GM12878 (cell line): ENCODE measurements around the gene PALLD. TPM values are rescaled to one million over a fixed set of nuclear protein-coding genes. Genes with fewer than 3 reads are reported as not detected.

Source experiments
- ATAC-seq: fragments of 200-7000 bp; cut with Tn5 transposase; 3 replicates; pipeline ENCODE4 v1.9.1; 2020; ENCODE audit warnings: mild to moderate bottlenecking, moderate library complexity
- BruUV-seq: library from RNA; stranded (reverse); fragments of 400-500 nt; replicated peaks from 2 replicates; lab custom pipeline; 2021; lab: Mats Ljungman, UMichigan
- CTCF ChIA-PET: fragments of 300-600 bp; sonication (Branson Sonifier 250); formaldehyde crosslinking; extraction: SDS; loops from one replicate; lab custom pipeline; 2021; ENCODE audit warnings: inconsistent platforms; lab: Yijun Ruan, JAX
- POLR2A ChIA-PET: fragments of 350-600 bp; formaldehyde crosslinking; extraction: SDS; loops from one replicate; lab custom pipeline; 2021; ENCODE audit warnings: inconsistent platforms; lab: Charles Lee
- RAD21 ChIA-PET: fragments of 300-600 bp; sonication (Branson Sonifier 250); formaldehyde crosslinking; loops from one replicate; lab custom pipeline; 2023; ENCODE audit warnings: antibody characterized with exemption; ENCODE audit not compliant: unreplicated experiment; lab: Charles Lee
- SMC1A ChIA-PET: fragments of 300-600 bp; sonication (Branson Sonifier 250); formaldehyde crosslinking; loops from one replicate; lab custom pipeline; 2023; ENCODE audit not compliant: unreplicated experiment, uncharacterized antibody; lab: Charles Lee
- DNase-seq: peaks from one replicate; pipeline ENCODE4 v3.0.0-alpha.2; 2011; ENCODE audit warnings: low read depth, low spot score
- FAIRE-seq: peaks from 3 replicates; lab custom pipeline; 2011; peaks lifted over from hg19 to GRCh38; lab: Jason Lieb, UNC
- H2AFZ ChIP-seq: 2 replicates; pipeline ENCODE4 v1.6.0; 2011; ENCODE audit warnings: low read depth, low read length, control low read depth; ENCODE audit not compliant: control insufficient read depth
- H3K27ac ChIP-seq: 2 replicates; pipeline ENCODE4 v1.5.1; 2011; ENCODE audit warnings: control low read depth; ENCODE audit not compliant: control insufficient read depth, insufficient read depth
- H3K27me3 ChIP-seq, 2 experiments: replicated peaks in 1 of 2; 2 replicates each; pipeline versions ENCODE4 v1.6.0 to v1.6.1; 2011; ENCODE audit warnings: low read length in 1 of 2; ENCODE audit not compliant: control insufficient read depth in 2 of 2, insufficient read depth in 2 of 2
- H3K36me3 ChIP-seq, 2 experiments: 2 replicates each; pipeline ENCODE4 v1.5.1; 2011; ENCODE audit warnings: low read length in 1 of 2; ENCODE audit not compliant: control insufficient read depth in 2 of 2, insufficient read depth in 2 of 2
- H3K4me1 ChIP-seq: 2 replicates; pipeline ENCODE4 v1.6.1; 2011; ENCODE audit warnings: mild to moderate bottlenecking, low read length, moderate library complexity, mixed read lengths; ENCODE audit not compliant: control insufficient read depth, insufficient read depth
- H3K4me2 ChIP-seq: 2 replicates; pipeline ENCODE4 v1.6.0; 2011; ENCODE audit warnings: control low read depth; ENCODE audit not compliant: control insufficient read depth, insufficient read depth
- H3K4me3 ChIP-seq: fragments of 200-600 bp; sonication (generic); 2 replicates; pipeline ENCODE4 v1.5.1; 2016
- H3K79me2 ChIP-seq: 2 replicates; pipeline ENCODE4 v1.6.0; 2011; ENCODE audit warnings: low read length; ENCODE audit not compliant: control insufficient read depth, insufficient read depth
- H3K9ac ChIP-seq: 2 replicates; pipeline ENCODE4 v1.8.0; 2011; ENCODE audit warnings: low read length, control low read depth, mixed read lengths; ENCODE audit not compliant: control insufficient read depth, insufficient read depth
- H3K9me3 ChIP-seq: replicated peaks from 3 replicates; pipeline ENCODE4 v1.5.1; 2011; ENCODE audit warnings: mild to moderate bottlenecking, low read length; ENCODE audit not compliant: control insufficient read depth, insufficient read depth
- H4K20me1 ChIP-seq: 2 replicates; pipeline ENCODE4 v1.6.0; 2011; ENCODE audit not compliant: control insufficient read depth, insufficient read depth
- HCFC1 ChIP-seq: fragments of 150-350 bp; IDR thresholded peaks from 2 replicates; pipeline ENCODE4 v1.6.1; 2014; ENCODE audit warnings: low read length
- HDGF ChIP-seq: fragments of 450-650 bp; IDR thresholded peaks from 2 replicates; pipeline ENCODE4 v1.6.1; 2016; ENCODE audit warnings: antibody characterized with exemption
- KDM1A ChIP-seq: fragments of 200-600 bp; sonication (generic); IDR thresholded peaks from 2 replicates; pipeline ENCODE4 v1.6.1; 2016; ENCODE audit warnings: borderline replicate concordance
- NFYA ChIP-seq: IDR thresholded peaks from 2 replicates; pipeline ENCODE4 v1.6.1; 2011; ENCODE audit warnings: low read depth, mild to moderate bottlenecking, low read length, improper control_type of control experiment, borderline replicate concordance
- NR2C1 ChIP-seq: fragments of 450-650 bp; IDR thresholded peaks from 2 replicates; pipeline ENCODE4 v1.6.1; 2017; ENCODE audit warnings: antibody characterized with exemption, mild to moderate bottlenecking, moderate library complexity
- SMAD1 ChIP-seq: fragments of 450-650 bp; IDR thresholded peaks from 2 replicates; pipeline ENCODE4 v1.6.1; 2018; ENCODE audit warnings: mild to moderate bottlenecking, low read depth; ENCODE audit not compliant: partially characterized antibody
- SMAD5 ChIP-seq: IDR thresholded peaks from 2 replicates; pipeline ENCODE4 v1.6.1; 2016; ENCODE audit warnings: antibody characterized with exemption, low read depth
- ZNF622 ChIP-seq: fragments of 450-650 bp; IDR thresholded peaks from 2 replicates; pipeline ENCODE4 v1.6.1; 2017; ENCODE audit warnings: mild to moderate bottlenecking, inconsistent platforms
- ZSCAN29 ChIP-seq: fragments of 450-650 bp; IDR thresholded peaks from 2 replicates; pipeline ENCODE4 v1.6.1; 2017; ENCODE audit warnings: mild to moderate bottlenecking, moderate library complexity
- ZZZ3 ChIP-seq: IDR thresholded peaks from 2 replicates; pipeline ENCODE4 v1.6.1; 2011; ENCODE audit warnings: low read depth; ENCODE audit not compliant: control insufficient read depth, insufficient read length
- WGBS: methylation state at CpG from one replicate; pipeline ENCODE4 v1.1.6; 2016; ENCODE audit warnings: low lambda C conversion rate; ENCODE audit not compliant: insufficient replicate concordance, insufficient coverage; ENCODE audit errors: missing lambda C conversion rate; 5-methylcytosine and 5-hydroxymethylcytosine counted together
- in situ Hi-C: fragments of 300-500 bp; cut with MboI; formaldehyde crosslinking; loops from 9 replicates; pipeline ENCODE4 v1.14.3; 2018; ENCODE audit warnings: mixed read lengths
- intact Hi-C: fragments of 100-400 bp; cut with micrococcal nuclease; formaldehyde crosslinking; loops from one replicate; pipeline ENCODE4 v1.14.2; 2022; ENCODE audit not compliant: unreplicated experiment
- polyA plus RNA-seq, 11 experiments: library from polyadenylated mRNA; depleted of rRNA in 4 of 11; unstranded in 6 of 11; stranded (reverse) in 5 of 11; fragments of >200 nt; fragmentation: Nextera tagmentation in 4 of 11; fragmentation: Illumina TruSeq in 1 of 11; extraction: Ambion mirVana in 4 of 11; extraction: Trizol in 1 of 11; gene quantifications; 1 replicate in 1 of 11; 2 replicates in 10 of 11; pipeline versions ENCODE4 v1.2.1 to v1.2.3, GENCODE V29; 2011 to 2016; ENCODE audit warnings: inconsistent platforms in 2 of 11, missing spikeins in 2 of 11, low read depth in 1 of 11
- total RNA-seq, 4 experiments: library from RNA; depleted of rRNA in 3 of 4; stranded (reverse); fragments of >200 nt in 3 of 4; fragmentation: Illumina TruSeq in 1 of 4; extraction: Trizol in 1 of 4; gene quantifications; 2 replicates each; pipeline versions ENCODE4 v1.2.1 to v1.2.3, GENCODE V29; 2013 to 2021
- TF ChIP-seq, protein P1 (sequence below): IDR thresholded peaks from 2 replicates; pipeline ENCODE4 v1.6.1; 2011; ENCODE audit warnings: borderline replicate concordance, low read depth, mild to moderate bottlenecking, moderate library complexity, mixed read lengths, low read length; ENCODE audit not compliant: insufficient read depth; ENCODE audit errors: extremely low read length
- TF ChIP-seq, protein P2 (sequence below): fragments of 450-650 bp; IDR thresholded peaks from 2 replicates; pipeline ENCODE4 v1.6.1; 2016; ENCODE audit warnings: mild to moderate bottlenecking
- TF ChIP-seq, protein P3 (sequence below): fragments of 450-650 bp; IDR thresholded peaks from 2 replicates; pipeline ENCODE4 v1.6.1; 2017; ENCODE audit warnings: mild to moderate bottlenecking, low read depth, inconsistent platforms; ENCODE audit not compliant: poor library complexity, severe bottlenecking

The PALLD gene
- total and polyA plus RNA-seq, 10 of the 15 experiments (the other 5 are each of a cell fraction or from before 2014, with no cell fraction given): 1.0 to 7.7 (median 1.7) TPM

DNA sequence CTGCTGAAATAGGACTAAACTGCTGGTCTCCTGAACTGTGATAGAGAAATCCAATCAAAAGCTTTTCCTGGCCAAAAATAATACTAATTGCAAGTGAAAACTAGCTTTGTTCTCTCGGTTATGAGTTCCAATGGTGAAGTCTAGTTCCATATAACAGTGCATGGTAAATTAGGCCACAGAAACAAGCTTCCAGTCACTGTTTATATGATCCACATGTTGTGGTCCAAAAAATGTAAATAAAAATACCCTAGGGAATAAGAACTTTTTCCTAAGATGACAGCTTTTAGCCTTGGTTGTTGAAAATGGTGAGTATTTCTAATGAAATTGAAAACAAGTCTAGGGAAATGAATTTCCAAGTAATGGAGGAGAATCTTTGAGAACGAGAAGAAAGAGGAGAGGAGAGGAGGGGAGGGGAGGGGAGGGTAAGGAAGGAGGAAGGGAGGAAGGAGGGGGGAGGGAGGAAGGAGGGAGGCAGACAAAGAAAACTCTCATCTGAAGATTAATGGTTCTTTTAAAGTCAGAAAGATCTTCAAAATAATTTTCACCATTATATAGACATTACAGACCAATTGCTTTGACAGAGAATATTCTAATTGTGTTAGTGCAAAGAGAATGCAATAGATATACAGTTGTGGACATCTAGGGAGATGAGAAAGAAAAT is 26.1 kb downstream of the PALLD start:
- TF ChIP-seq ZSCAN29 (no peak), NFYA (no peak), SMAD1 (no peak), ZNF622 (no peak), ZZZ3 (no peak), HCFC1 (no peak), NR2C1 (no peak), HDGF (no peak), KDM1A (no peak), SMAD5 (no peak)
- TF ChIP-seq, protein P1, sequence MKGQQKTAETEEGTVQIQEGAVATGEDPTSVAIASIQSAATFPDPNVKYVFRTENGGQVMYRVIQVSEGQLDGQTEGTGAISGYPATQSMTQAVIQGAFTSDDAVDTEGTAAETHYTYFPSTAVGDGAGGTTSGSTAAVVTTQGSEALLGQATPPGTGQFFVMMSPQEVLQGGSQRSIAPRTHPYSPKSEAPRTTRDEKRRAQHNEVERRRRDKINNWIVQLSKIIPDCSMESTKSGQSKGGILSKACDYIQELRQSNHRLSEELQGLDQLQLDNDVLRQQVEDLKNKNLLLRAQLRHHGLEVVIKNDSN: no peak
- TF ChIP-seq, protein P2, sequence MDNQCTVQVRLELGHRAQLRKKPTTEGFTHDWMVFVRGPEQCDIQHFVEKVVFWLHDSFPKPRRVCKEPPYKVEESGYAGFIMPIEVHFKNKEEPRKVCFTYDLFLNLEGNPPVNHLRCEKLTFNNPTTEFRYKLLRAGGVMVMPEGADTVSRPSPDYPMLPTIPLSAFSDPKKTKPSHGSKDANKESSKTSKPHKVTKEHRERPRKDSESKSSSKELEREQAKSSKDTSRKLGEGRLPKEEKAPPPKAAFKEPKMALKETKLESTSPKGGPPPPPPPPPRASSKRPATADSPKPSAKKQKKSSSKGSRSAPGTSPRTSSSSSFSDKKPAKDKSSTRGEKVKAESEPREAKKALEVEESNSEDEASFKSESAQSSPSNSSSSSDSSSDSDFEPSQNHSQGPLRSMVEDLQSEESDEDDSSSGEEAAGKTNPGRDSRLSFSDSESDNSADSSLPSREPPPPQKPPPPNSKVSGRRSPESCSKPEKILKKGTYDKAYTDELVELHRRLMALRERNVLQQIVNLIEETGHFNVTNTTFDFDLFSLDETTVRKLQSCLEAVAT: no peak
- TF ChIP-seq, protein P3, sequence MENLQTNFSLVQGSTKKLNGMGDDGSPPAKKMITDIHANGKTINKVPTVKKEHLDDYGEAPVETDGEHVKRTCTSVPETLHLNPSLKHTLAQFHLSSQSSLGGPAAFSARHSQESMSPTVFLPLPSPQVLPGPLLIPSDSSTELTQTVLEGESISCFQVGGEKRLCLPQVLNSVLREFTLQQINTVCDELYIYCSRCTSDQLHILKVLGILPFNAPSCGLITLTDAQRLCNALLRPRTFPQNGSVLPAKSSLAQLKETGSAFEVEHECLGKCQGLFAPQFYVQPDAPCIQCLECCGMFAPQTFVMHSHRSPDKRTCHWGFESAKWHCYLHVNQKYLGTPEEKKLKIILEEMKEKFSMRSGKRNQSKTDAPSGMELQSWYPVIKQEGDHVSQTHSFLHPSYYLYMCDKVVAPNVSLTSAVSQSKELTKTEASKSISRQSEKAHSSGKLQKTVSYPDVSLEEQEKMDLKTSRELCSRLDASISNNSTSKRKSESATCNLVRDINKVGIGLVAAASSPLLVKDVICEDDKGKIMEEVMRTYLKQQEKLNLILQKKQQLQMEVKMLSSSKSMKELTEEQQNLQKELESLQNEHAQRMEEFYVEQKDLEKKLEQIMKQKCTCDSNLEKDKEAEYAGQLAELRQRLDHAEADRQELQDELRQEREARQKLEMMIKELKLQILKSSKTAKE: no peak
- TF ChIP-seq, all 136 proteins: peak for 0
- ChIA-PET CTCF (interaction anchor here (0.6 to 1.1 kb wide), 4 partner anchors 9 to 1153 kb away, joined by 3 read pairs; no protein-coding TSS in a partner anchor), POLR2A (no interaction called here), RAD21 (interaction anchor here (0.6 to 1.0 kb wide), 2 partner anchors 9 to 115 kb away, joined by 3 to 4 read pairs; no protein-coding TSS in a partner anchor), SMC1A (interaction anchor here (0.6 to 1.3 kb wide), 2 partner anchors 10 to 107 kb away, joined by 3 to 4 read pairs; no protein-coding TSS in a partner anchor)
- Histone ChIP-seq H3K9me3 (no peaks in the 10 kb centered on the region), H3K36me3 (no peaks in the 10 kb centered on the region), H3K79me2 (no peaks in the 10 kb centered on the region), H3K4me1 (no peaks in the 10 kb centered on the region), H4K20me1 (no peaks in the 10 kb centered on the region), H3K4me2 (no peak overlapping the region), H3K27me3 (no peaks in the 10 kb centered on the region), H3K4me3 (no peak overlapping the region), H2AFZ (no peak overlapping the region), H3K9ac (no peak overlapping the region), H3K27ac (no peak overlapping the region)
- ATAC-seq (no peak), DNase-seq (no peak), FAIRE-seq (no peak)
- intact Hi-C loops: no loop called here
- BruUV-seq: no TSS peak
- in situ Hi-C loops: no loop called here
- WGBS: 35% methylated on average over 1 of the region's 2 CpGs
